GM12873 (cell line): ENCODE results near the gene CKAP4.

Source experiments
- TF ChIP-seq, protein P1 (sequence below): IDR thresholded peaks from 2 replicates; pipeline ENCODE4 v1.5.1; 2012; ENCODE audit warnings: low read depth, mild to moderate bottlenecking, moderate library complexity, low read length, control low read depth; ENCODE audit not compliant: insufficient read depth; ENCODE audit errors: missing control alignments

Gene CKAP4

DNA sequence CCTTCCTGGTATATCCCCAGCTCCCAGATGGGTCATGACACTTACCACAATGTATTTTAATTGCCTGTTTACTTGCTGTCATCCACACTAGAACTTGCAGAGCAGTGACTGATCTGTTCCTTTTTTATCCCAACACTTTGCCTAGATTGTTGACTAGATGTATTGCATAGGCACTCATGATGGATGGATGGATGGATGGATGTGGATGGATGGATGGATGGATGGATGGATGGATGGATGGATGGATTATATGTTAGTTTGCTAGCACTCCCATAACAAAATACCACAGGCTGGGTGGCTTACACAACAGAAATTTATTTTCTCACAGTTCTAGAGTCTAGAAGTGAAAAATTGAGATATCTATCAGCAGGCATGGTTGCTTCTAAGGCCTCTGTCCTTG is 8.7 kb upstream of the CKAP4 start:
- TF ChIP-seq, protein P1, sequence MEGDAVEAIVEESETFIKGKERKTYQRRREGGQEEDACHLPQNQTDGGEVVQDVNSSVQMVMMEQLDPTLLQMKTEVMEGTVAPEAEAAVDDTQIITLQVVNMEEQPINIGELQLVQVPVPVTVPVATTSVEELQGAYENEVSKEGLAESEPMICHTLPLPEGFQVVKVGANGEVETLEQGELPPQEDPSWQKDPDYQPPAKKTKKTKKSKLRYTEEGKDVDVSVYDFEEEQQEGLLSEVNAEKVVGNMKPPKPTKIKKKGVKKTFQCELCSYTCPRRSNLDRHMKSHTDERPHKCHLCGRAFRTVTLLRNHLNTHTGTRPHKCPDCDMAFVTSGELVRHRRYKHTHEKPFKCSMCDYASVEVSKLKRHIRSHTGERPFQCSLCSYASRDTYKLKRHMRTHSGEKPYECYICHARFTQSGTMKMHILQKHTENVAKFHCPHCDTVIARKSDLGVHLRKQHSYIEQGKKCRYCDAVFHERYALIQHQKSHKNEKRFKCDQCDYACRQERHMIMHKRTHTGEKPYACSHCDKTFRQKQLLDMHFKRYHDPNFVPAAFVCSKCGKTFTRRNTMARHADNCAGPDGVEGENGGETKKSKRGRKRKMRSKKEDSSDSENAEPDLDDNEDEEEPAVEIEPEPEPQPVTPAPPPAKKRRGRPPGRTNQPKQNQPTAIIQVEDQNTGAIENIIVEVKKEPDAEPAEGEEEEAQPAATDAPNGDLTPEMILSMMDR: no peak

DNA sequence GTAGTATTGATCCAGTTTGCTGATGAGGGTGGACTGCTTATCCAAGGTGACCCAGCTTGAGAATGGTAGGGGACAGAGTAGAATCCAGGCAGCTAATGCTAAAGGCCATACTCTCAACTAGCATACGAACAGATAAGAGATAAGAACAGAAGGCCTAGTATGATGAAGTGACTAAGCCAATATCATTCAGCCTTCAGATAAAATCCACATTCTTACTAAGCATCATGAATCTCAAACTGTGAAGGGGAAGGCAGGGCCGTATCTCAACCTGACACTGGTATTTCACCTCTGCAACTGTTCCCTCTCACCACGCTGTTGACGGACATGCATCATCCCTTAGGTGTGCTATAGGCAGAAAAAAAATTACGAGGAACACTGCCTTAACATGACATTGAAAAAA is 8.1 kb upstream of the CKAP4 start:
- TF ChIP-seq, protein P1: no peak

- TF ChIP-seq, protein P1: no peak
Observed at GRCh38 chr12:106255493-106255892, 7.7 kb upstream of the CKAP4 start.

DNA sequence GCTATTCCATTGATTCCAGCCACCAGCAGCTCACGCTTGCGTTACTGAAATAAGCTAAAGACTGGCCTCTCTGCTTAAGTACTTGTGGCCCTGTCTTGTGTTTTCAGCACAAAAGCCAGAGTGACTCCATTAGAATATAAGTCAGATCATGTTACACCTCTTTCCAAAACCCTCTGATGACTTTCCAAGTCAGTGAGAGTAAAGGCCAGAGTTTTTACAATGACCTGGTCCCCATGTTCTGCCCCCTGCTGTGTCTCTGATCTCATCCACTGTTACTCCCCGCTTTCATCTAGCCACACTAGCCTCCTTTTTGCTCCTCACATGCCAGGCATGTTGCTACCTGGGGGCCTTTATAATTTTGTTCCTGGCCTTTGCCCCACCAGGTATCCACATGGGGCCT is 6.9 kb upstream of the CKAP4 start:
- TF ChIP-seq, protein P1: no peak

DNA sequence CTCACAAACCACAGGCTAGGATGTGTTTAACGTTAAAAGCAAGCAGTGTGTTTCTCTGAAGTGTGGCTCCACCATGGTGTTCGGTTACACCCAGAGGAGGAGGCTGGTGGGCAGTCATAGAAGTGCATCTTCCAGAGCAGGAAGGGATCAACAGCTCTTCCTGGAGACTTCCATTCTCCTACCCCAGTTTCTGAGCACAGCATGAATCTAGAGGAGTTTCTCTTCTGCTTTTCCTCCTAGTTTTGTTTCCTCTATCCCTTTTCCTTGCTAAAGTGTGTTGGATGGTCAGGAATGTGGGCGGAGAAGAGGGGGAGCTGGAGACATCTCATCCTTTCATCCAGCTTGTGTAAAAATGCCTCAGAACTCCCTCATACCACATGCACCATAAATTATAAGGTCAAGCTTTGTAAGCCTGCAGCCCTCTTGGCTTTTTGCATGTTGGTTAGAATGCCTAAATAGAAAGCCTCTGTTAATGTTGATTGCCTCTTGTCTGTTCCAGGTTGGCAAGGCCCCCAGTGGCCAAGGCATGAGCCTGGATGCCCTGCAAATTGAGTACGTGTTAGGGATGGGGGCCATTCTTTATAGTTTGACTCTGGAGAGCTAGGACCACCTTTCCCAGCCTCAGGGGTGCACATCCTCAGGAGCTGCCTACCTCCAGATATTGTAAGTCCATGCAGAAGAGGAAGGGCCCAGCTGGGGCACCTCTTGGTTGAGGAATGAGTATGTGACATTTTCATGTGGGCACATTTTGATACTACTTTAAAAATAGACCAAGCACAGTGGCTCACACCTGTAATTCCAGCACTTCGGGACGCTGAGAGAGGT is 4.0 kb upstream of the CKAP4 start:
- TF ChIP-seq, protein P1: no peak

GRCh38 chr12:106249411-106250135 is 1.8 kb upstream of the CKAP4 start:
- TF ChIP-seq, protein P1: no peak

- TF ChIP-seq, protein P1: no peak
Observed at GRCh38 chr12:106248846-106249371, 1.1 kb upstream of the CKAP4 start.
